Measurements from ENCODE around the gene VPS37B.
A peak's percentile ranks its signal among the peaks of the same experiment; 100 is the strongest.
"Not testable (repeated sequence)": the region's sequence is repeated elsewhere in the genome, so short reads cannot be mapped to it uniquely, and the experiment has no call there.

Gene VPS37B

DNA sequence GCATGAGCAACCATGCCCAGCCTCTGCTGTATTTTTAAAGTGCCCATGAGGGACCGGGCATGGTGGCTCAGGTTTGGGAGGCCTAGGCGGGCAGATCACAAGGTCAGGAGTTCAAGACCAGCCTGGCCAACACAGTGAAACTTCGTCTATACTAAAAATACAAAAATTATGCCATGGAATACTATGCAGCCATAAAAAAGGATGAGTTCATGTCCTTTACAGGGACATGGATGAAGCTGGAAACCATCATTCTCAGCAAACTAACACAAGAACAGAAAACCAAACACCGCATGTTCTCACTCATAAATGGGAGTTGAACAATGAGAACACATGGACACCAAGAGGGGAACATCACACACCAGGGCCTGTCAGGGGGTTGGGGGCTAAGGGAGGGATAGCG is 9.3 kb upstream of the VPS37B start:
- not testable (repeated sequence) for DNase-seq

DNA sequence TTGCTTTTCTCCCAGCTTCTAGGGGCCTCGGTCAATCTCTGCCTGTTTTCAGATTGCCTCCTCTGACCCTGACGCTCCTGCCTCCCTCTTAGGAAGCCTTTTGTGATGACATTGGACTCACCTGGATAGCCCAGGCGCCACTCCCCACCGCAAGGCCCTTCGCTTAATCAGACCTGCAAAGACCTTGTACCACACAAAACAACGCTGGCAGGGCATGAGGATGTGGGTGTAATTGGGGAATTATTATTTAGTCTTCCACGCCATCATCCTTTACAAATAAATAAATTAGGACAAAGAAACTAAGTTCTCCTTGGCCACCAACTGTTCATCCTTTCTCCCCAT is 7.7 kb upstream of the VPS37B start:
- no peak for DNase-seq

DNA sequence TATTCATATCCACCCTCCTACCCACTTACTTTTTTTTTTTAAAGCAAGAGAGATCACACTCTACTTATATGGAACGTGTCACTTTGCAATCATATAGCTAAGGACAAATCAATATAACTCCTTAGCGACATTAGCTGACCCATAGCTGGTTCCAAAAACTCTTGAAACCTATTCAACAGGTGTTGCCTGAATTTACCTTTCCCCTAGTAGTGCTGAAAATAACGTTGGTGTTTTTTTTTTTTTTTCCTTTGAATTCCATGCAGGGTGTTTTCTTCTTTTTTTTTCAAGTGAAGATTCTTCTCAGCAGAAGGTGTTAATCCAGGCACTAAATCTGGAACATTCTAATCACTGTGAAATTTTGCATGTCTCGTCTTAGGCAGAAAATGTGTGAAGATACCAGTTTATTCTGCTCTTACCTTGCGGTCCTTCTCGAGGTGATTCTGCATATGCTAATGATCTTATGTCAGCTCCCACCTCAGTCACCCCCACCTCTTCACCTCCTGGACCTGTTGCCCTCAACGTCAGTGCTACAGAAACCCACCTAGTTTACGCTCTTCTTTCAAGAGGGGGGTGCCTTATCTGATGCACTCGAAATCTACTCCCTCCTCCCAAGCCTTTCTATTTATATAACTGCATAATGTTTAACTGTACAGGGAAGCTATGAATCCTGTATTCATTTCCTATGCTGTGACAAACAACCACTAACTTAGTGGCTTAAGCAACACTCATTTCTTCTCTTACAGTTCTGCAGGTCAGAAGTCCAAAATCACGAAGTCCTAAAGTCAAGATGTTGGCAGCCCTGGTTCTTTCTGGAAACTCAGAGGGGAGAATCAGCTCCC is 7.1 kb upstream of the VPS37B start:
- no peak for DNase-seq

DNA sequence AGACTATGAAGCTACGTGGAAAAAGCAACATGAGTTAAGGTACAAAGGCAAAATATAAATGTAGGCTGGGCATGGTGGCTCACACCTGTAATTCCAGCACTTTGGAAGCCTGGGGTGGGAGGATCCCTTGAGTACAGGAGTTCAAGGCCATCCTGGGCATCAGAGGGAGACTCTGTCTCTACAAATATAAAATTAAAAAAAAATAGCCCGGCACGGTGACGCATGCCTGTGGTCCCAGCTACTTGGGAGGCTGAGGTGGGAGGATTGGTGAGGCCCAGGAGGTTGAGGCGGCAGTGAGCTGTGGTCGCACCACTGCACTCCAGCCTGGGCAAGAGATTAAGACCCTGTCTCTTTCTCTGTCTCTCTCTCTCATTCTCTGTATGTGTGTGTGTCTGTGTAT is 4.0 kb upstream of the VPS37B start:
- DNase-seq: no peak

DNA sequence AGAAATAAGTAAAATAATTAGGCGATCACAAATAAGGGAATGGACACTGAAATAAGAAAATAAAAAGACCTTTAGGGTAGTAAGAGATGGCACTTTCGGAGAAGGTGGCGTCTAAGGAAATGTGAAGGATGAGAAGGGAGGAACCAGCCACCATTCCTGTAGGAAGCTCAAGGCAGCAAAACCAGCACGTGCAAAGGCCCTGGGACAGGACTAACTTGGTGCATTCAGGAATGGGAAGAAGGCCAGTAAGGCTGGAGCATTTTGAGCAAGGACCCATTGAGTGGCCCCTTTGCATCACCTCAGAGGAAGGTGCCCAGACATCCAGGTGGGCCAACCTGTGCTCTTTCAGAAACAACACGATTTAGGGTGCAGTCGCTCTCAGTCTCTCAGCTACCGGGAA is 738 bp upstream of the VPS37B start:
- no peak for DNase-seq

DNA sequence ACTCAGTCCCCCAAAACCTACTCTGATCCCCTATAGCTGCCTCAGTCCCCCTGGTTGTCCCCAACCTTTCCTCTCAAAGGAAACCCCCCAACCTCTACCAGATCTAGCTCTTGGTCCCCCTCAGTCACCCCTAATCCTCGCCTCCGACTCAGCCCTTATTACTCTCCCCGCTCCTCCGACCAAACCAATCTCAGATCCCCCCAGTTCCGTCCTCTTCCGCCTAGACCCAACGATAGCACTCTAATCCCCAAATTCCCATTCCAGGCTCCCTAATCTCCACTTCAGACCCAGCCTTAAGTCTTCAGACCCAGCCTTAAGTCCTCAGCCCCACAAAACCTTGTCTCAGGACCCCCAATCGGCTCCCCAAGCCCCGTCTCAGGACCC is 612 bp downstream of the VPS37B start:
- DNase-seq: no peak

DNA sequence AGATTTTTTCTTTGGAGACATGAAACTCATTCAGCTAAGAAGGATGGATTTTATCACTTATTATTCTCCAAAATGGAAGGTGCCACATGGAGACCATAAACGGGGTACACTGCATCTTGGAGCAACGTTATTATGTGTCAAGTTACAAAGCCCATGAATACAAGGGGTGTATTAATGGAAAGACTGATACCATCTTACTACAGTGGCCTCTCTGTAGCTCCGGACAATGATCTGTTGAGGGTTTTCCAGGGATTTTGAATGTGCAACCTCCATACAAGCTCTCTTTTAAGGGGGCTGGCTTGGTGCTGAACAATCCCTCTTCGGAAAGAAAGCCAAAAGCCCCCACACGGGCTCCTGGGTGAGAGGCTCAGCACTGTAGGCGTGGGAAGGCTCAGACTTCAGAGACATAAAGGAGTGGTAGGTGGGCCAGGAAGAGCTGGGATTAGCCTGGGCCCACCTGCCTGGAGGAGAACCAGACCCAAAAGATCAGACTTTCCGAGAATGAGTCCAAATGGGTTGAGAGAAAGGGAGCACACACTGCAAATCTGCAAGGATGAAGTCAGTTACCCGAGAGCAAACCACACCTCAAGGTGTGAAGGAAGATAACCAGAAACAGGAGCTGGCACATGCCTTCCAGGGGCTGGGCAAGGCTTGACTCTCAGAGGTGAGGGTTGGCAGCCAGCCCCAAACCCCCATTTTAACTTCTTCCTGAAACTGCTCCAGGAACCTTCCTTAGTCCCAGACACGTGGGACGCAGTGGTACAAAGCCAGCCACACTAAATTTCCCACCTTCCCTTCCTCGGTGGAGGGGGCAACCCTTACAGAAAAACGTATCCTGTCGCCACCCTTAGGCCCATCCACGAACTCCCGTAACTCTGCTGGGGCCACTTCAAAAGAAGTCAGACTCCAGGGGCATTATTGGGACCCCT is 1.5 kb downstream of the VPS37B start:
- DNase-seq: no peak

DNA sequence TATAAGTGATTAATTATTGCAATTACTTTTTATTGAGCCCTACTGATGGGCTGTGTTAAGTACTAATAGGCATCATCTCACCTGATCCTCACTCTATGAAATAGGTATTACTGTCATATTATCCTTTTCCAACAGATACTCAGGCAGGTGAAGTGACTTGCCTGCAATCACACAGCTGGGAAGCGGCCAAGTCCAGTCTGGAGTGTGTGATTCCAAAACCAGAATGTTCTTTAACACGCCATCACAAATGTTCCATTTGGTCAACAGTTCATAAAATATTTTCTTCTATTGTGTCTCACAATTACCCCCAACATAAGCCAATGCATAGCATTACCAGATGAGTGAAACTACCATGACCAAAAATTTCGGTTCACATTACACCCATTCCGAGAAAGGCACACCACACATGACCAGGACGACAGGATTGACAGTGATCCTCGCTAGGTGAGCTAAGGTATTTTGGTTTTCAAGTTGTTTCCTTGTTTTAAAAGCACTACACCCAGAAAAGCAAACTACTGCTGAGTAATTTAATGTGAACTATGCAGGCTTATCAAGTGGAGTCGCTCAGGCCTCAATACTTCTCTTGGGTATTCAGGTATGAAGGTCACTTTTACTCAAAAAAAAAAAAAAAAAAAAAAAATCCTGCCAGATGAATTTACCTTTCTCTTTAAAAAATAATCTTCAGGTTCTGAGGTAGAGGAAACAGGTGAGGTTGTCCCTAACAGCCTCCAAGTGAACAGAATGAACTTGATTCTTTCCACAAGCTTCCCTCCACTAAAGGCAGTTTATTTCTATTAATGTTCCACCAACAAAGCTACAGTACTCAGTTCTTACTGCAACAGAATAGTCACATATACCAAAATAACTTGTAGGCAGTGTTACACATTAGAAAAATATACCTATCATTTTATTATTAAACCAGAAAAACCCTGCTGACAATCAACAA is 2.4 kb downstream of the VPS37B start:
- no peak for DNase-seq

DNA sequence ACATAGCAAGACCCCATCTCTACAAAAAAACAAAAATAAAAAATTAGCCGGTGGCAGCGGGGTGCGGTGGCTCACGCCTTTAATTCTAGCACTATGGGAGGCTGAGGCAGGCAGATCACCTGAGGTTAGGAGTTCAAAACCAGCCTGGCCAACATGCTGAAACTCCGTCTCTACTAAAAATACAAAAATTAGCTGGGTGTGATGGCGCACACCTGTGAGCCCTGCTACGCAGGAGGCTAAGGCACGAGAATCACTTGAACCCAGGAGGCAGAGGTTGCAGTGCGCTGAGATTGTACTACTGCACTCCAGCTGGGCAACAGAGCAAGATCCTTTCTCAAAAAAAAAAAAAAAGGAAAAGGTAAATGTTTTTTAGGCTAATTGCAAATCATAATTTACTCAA is 3.2 kb downstream of the VPS37B start:
- not testable (repeated sequence) for DNase-seq

DNA sequence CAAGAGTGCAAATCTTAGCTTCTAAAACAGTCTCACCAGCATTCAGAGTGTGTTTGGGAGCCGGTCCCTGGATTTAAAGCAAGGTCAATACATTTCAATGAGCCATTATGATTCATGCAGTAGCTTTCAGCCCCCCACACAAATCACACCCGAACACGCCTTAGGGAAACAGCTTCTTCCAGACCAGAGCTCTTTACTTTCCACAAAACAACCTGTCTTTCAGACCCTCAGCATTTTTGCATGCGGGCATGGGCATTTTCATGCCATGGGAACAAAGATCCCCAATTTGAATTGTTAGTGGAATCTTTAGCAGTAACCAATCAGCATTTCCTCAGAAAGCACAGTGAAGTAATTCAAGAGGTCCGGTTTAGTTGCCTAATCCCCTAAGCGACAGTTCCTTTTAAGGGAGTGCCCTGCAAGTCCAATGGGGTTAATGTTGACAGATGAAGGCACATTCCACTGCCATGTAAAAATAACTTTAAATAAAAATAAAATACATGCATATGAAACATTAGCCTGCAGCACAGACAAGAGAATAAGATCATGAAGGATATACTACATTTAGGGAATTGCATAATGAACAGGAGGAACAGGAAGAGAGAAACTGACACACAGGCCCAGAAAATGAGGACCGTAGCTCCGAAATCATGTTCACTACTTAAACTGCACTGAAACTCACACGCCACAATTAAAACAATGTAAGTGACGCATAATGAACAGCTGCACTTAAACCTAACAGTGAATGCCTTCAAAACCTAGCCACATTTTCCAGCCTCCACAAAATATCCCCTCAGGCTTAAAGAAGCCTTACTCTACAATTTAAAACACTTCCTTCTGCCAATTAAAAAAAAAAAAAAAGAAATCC is 4.0 kb downstream of the VPS37B start:
- no peak for DNase-seq

DNA sequence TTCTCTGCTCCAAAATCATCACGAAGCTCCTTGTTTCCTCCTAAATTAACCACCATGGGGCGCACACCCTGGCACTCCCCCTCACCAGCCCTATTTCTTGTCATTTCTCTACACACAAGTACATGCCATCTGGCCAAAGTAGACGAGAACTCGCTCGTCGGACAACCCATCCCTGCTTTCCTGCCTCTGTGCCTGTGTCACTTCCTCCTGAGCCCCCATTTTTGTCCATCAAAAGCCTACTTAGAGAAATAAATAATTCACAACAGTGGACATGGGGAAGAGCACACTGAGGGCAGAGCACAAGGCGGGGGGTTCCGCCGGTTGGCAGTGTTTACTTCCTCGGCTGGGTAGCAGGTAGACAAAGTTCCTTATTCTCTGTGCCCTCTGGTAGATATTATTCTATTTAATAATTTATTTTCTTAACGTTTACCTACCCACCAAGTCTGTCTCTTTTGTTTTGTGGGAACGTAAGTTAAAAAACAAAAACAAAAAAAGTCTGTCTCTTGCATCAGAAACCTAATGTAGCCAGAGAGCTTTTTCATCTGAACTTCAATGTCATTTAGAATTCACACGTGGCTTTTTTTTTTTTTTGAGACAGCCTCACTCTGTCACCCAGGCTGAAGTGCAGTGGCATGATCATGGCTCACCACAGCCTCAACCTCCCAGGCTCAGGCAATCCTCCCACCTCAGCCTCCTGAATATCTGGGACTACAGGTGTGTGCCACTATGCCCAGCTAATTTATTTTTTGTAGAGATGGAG is 6.0 kb downstream of the VPS37B start:
- DNase-seq: no peak

DNA sequence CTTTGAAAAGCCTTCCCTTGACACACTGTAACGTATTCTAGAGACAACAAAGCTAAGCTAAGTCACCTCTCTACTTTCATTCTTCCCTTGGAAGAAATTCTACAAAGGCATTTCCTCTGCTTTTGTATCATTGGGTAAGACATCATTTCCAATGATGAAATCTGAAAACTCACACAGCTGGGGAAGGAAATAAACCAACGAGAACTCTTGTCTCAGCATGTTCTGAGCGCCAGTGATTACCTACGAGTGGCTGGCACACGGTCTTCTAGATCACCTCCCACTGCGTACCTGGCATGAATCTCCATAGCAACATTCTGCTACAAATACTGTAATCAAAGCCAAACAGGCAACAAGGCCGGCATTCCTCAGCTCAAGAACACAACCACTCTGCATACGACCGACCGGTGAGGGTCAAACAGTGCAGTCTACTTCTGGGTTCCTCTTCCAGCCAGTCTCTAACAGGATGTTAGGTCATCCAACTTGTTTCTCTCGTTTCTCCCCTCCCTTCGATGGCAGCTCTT is 7.6 kb downstream of the VPS37B start:
- DNase-seq: peak in 1 of 4 experiments; percentile 20

DNA sequence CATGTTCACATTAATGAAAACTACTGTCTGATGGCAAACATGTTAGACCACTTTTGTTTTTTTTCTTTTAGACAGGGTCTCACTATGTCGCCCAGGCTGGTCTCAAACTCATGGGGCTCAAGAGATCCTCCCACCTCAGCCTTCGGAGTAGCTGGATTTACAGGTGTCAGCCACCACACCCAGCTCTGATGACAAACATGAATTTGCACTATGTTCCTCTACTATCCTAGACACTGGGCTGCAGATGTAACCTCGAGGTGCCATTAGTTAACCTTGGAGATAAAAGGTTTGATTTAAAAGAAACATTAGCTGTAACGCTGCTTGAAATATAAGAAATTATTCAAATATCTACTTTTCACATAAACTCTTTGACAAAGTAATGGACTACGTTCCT is 8.1 kb downstream of the VPS37B start:
- no peak for DNase-seq

DNA sequence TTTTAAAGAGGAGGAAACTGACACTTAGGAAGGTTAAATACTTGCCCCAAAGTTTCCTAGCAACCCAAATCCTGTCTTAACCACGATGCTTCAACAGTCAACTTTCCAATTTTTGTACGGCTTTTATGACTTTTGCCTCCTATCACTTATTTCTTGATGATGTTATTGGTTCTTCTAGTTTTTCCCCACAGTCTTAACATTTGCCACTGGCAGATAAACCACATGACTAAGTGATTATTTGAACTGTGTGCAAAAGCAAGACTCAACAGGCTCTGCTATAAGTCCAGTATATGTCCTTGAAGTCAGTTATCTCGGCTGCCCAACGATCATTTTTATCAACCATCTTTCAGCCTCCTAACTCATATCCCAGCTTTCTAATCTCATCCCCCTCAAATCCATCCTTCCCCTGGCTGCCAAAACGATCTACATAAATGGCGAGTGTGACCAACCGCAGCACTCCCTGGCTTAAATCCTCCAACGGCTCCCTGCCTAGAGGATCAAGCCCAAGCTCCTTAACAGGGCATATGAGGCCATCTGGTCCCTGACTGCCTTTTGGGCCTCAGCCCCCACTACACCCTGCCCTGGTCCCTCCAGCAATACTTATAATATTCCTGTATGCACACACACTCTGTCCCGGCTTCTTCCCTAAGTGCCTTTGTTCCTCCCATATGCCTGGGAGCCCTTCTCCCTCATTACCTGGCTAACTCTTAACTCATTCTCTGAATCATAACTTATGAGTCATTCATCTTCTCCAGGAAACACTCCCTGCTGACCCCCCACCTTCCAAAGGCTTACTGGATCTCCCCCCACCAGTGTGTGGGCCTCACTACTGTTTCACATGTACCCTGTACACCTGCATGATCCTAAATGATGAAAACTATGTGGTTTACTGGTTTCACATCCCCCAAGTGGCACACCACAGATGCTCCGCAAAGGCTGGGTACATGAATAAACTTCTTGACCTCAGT is 8.8 kb downstream of the VPS37B start:
- no peak for DNase-seq

DNA sequence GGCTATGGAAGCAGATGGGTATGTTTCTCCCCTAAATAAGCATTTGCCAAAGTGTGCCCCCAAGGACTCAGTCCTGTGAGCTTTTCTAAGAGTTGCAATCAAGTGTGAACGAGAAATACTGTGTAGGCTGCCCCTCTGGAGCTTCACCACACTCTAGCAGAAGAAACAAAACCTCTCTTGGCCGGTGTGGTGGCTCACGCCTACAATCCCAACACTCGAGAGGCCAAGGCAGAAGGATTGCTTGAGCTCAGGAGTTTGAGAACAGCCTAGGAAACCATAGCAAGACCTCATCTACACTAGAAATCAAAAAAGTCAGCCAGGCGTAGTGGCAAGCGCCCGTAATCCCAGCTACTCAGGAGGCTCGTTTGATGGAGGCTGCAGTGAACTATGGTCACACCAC is 9.8 kb downstream of the VPS37B start:
- DNase-seq: no peak

DNA sequence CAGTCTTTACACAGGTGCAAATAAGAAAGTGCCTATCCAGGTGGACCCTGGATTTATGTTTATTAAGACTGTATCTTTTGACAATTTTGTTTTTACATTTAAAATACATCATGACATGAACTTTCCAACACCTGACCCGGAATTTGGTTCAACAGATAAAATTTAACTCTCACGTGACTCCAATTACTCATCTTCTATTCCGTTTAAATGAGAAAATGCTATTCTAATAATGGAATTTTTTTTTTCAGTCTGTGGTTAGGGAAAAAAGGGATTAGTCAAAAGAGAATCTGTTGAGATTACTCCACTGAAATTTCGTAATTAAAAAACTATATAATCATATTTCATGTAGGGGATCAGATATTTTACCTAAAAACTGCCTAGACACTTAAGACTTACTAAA is 11.1 kb downstream of the VPS37B start:
- DNase-seq: no peak

DNA sequence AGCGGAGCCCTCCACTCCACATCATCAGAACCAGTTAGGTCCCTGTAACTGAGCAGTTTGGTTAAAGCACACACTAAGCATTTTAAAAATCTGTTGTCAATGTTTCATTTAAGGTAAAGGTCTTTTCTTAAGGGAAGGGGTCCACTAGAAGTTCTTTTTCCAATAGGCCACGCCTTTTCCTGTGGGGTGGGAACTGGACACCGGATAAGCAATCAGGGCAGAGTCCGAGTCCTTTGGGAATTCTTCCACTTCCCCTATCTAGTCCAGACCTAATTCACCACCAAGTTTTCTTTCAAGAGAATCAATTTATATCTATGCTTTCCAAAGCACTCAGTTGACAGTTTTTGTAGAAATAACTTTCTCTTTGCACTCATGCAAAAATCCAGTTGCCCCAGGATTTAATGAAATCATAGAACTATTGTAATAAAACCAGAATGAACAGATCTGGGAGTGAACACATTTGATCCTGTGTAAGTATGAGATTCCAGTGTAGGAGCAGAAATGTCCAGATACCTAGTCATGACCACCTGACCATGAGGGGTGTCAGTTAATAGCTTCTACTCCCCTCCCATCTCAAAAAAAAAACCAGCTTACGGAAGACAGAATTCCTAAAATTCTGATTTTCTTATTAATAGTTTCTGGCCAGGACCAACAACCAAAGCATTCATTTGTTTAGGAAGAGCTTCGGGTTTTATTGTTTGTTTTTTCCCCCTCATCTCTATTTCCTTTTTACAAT is 11.7 kb downstream of the VPS37B start:
- DNase-seq: no peak

DNA sequence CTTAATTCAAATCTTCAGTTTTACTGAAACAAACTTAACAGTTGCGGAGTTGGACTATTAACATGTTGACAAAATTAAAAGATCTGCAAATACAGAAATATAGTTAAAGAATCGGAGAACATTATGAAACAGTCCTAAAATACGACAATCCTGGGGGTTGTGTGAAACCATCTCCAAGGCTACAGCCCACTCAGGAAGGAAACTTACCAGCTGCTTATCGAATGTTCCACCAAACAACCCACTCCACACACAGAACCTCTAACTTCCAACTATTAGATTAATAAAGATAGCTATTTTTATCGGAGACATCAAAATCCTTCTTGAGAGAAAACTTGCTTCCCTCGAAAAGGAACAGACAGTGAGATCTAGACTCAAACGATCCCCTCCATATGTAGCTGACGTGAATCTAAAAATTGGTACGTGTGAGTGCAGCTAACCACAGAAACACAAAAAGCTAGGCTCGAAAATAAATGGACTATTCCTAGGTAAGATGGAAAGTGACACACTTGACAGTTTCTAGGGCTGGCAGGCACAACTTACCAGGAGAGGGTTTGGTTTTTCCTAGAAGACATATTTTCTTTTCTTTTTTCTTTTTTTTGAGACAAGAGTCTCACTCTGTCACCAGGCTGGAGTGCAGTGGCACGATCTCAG is 12.9 kb downstream of the VPS37B start:
- no peak for DNase-seq
